ENCODE results near the gene SLC37A1.

The SLC37A1 gene

GRCh38 chr21:42484966-42485365 is 28.7 kb upstream of the SLC37A1 start:
- no peak for DNase-seq
- in situ Hi-C loops (cut with HindIII; ENCODE audit: low pct_ligation_motif_present, low sequenced_read_pairs) = no loop called here
- no peak for TF ChIP-seq CTCF (IDR thresholded peaks at IDR 0.05; ENCODE audit: low read depth, low read length, missing control alignments)
- H3K27me3 ChIP-seq (replicated peaks) = peaks cover 4% of the 10 kb centered on the region
- no peaks in the 10 kb centered on the region for H3K36me3 ChIP-seq (replicated peaks)
- H3K4me3 ChIP-seq (ENCODE audit: low read depth, low read length) = no peak overlapping the region
- no peak overlapping the region for H3K27ac ChIP-seq

GRCh38 chr21:42486072-42486471 is 27.6 kb upstream of the SLC37A1 start:
- no peaks in the 10 kb centered on the region for H3K36me3 ChIP-seq (replicated peaks)
- TF ChIP-seq CTCF (IDR thresholded peaks at IDR 0.05; ENCODE audit: low read depth, low read length, missing control alignments) = no peak
- peaks cover 4% of the 10 kb centered on the region for H3K27me3 ChIP-seq (replicated peaks)
- H3K4me3 ChIP-seq (ENCODE audit: low read depth, low read length) = no peak overlapping the region
- in situ Hi-C loops (cut with HindIII; ENCODE audit: low pct_ligation_motif_present, low sequenced_read_pairs) = no loop called here
- no peak for DNase-seq
- no peak overlapping the region for H3K27ac ChIP-seq

- in situ Hi-C loops (cut with HindIII; ENCODE audit: low pct_ligation_motif_present, low sequenced_read_pairs) = no loop called here
- H3K27ac ChIP-seq = no peak overlapping the region
- H3K4me3 ChIP-seq (ENCODE audit: low read depth, low read length) = no peak overlapping the region
- no peak for DNase-seq
- no peak for TF ChIP-seq CTCF (IDR thresholded peaks at IDR 0.05; ENCODE audit: low read depth, low read length, missing control alignments)
- H3K36me3 ChIP-seq (replicated peaks) = no peaks in the 10 kb centered on the region
- H3K27me3 ChIP-seq (replicated peaks) = peaks cover 4% of the 10 kb centered on the region
These were observed 27.1 kb upstream of the SLC37A1 start for GRCh38 chr21:42486531-42486930.

- Histone ChIP-seq H3K27me3 (replicated peaks) (peaks cover 4% of the 10 kb centered on the region), H3K27ac (no peak overlapping the region), H3K36me3 (replicated peaks) (no peaks in the 10 kb centered on the region), H3K4me3 (ENCODE audit: low read depth, low read length) (no peak overlapping the region)
- in situ Hi-C loops (cut with HindIII; ENCODE audit: low pct_ligation_motif_present, low sequenced_read_pairs) = no loop called here
- DNase-seq = no peak
- TF ChIP-seq CTCF (IDR thresholded peaks at IDR 0.05; ENCODE audit: low read depth, low read length, missing control alignments) = no peak
These were observed 24.6 kb upstream of the SLC37A1 start for GRCh38 chr21:42489006-42489563.

GRCh38 chr21:42489991-42490390 is 23.7 kb upstream of the SLC37A1 start:
- Histone ChIP-seq H3K4me3 (ENCODE audit: low read depth, low read length) (no peak overlapping the region), H3K36me3 (replicated peaks) (no peaks in the 10 kb centered on the region), H3K27ac (no peak overlapping the region), H3K27me3 (replicated peaks) (peaks cover 4% of the 10 kb centered on the region)
- in situ Hi-C loops (cut with HindIII; ENCODE audit: low pct_ligation_motif_present, low sequenced_read_pairs) = no loop called here
- DNase-seq = no peak
- no peak for TF ChIP-seq CTCF (IDR thresholded peaks at IDR 0.05; ENCODE audit: low read depth, low read length, missing control alignments)

- peaks cover 4% of the 10 kb centered on the region for H3K27me3 ChIP-seq (replicated peaks)
- H3K4me3 ChIP-seq (ENCODE audit: low read depth, low read length) = no peak overlapping the region
- no peak for TF ChIP-seq CTCF (IDR thresholded peaks at IDR 0.05; ENCODE audit: low read depth, low read length, missing control alignments)
- no peak overlapping the region for H3K27ac ChIP-seq
- H3K36me3 ChIP-seq (replicated peaks) = no peaks in the 10 kb centered on the region
- in situ Hi-C loops (cut with HindIII; ENCODE audit: low pct_ligation_motif_present, low sequenced_read_pairs) = no loop called here
- DNase-seq = no peak
These were observed 22.9 kb upstream of the SLC37A1 start for GRCh38 chr21:42490720-42491119.

All from brain microvascular endothelial cell (primary cell).